NCI-H774 (cell line): ENCODE data around the gene IDI2.

Experiments
- DNase-seq: peaks from one replicate; lab custom pipeline; 2025; lab: John Stamatoyannopoulos, UW

Gene IDI2

GRCh38 chr10:980468-981093, 45.1 kb downstream of the IDI2 start:
- no peak for DNase-seq

GRCh38 chr10:978826-979421, 46.7 kb downstream of the IDI2 start:
- no peak for DNase-seq

- no peak for DNase-seq
These were observed 49.3 kb downstream of the IDI2 start for GRCh38 chr10:976316-976715.

GRCh38 chr10:974785-975074, 50.9 kb downstream of the IDI2 start:
- DNase-seq = no peak

GRCh38 chr10:974038-974784, 51.4 kb downstream of the IDI2 start:
- peak; percentile 93 for DNase-seq

GRCh38 chr10:972763-973162, 52.9 kb downstream of the IDI2 start:
- DNase-seq = no peak

- no peak for DNase-seq
These were observed 54.0 kb downstream of the IDI2 start for GRCh38 chr10:971613-972012.

- DNase-seq = peak; percentile 40
These were observed 54.5 kb downstream of the IDI2 start for GRCh38 chr10:971150-971542.

- peak; percentile 91 for DNase-seq
These were observed 55.1 kb downstream of the IDI2 start for GRCh38 chr10:970311-971149.

GRCh38 chr10:969473-970150, 56.0 kb downstream of the IDI2 start:
- DNase-seq = peak; percentile 16
